Stimulated activated CD8-positive, alpha-beta memory T cell treated with anti-CD3 and anti-CD28 coated beads, Interleukin-7, amount 100 ng/mL, for 4 hours (primary cell): ENCODE data around the gene MAGI3.
"Not testable (repeated sequence)": the region's sequence is repeated elsewhere in the genome, so short reads cannot be mapped to it uniquely, and the experiment has no call there.

Source experiments
- DNase-seq, 2 donors: peaks; one replicate each; pipeline ENCODE4 v3.0.0-alpha.2; 2020; ENCODE audit warnings: low read depth in 2 of 2

The MAGI3 gene

GRCh38 chr1:113515498-113515897, 125.2 kb downstream of the MAGI3 start:
- DNase-seq, result no peak

- DNase-seq, result no peak
These were observed 127.0 kb downstream of the MAGI3 start for GRCh38 chr1:113517346-113517745.

- no peak for DNase-seq
These were observed 127.7 kb downstream of the MAGI3 start for GRCh38 chr1:113517983-113518382.

GRCh38 chr1:113519556-113519955, 129.2 kb downstream of the MAGI3 start:
- DNase-seq, result no peak

GRCh38 chr1:113530021-113530420, 139.7 kb downstream of the MAGI3 start:
- no peak for DNase-seq

- no peak for DNase-seq
These were observed 141.0 kb downstream of the MAGI3 start for GRCh38 chr1:113531321-113531720.

GRCh38 chr1:113533061-113533460, 142.7 kb downstream of the MAGI3 start:
- no peak for DNase-seq

- DNase-seq, result no peak
These were observed 144.0 kb downstream of the MAGI3 start for GRCh38 chr1:113534130-113534817.

GRCh38 chr1:113534875-113535274, 144.6 kb downstream of the MAGI3 start:
- DNase-seq, result no peak

- no peak for DNase-seq
These were observed 146.0 kb downstream of the MAGI3 start for GRCh38 chr1:113536182-113536780.

- no peak for DNase-seq
These were observed 147.9 kb downstream of the MAGI3 start for GRCh38 chr1:113538225-113538624.

GRCh38 chr1:113540335-113540734, 150.0 kb downstream of the MAGI3 start:
- DNase-seq, result no peak

- DNase-seq, result no peak
These were observed 150.8 kb downstream of the MAGI3 start for GRCh38 chr1:113541106-113541505.

- no peak for DNase-seq
These were observed 151.9 kb downstream of the MAGI3 start for GRCh38 chr1:113542221-113542701.

- no peak for DNase-seq
These were observed 152.8 kb downstream of the MAGI3 start for GRCh38 chr1:113543110-113543509.

- no peak for DNase-seq
These were observed 154.9 kb downstream of the MAGI3 start for GRCh38 chr1:113545210-113545609.

- DNase-seq, result no peak
These were observed 155.3 kb downstream of the MAGI3 start for GRCh38 chr1:113545626-113546025.

GRCh38 chr1:113551728-113552127, 161.4 kb downstream of the MAGI3 start:
- no peak for DNase-seq

- DNase-seq, result no peak
These were observed 161.9 kb downstream of the MAGI3 start for GRCh38 chr1:113552244-113552643.

GRCh38 chr1:113557187-113557586, 166.9 kb downstream of the MAGI3 start:
- DNase-seq, result no peak

- DNase-seq, result no peak
These were observed 175.3 kb downstream of the MAGI3 start for GRCh38 chr1:113565621-113566020.

- DNase-seq, result no peak
These were observed 177.1 kb downstream of the MAGI3 start for GRCh38 chr1:113567427-113567826.

GRCh38 chr1:113575744-113576260, 185.5 kb downstream of the MAGI3 start:
- DNase-seq, result not testable (repeated sequence)
